Sigmoid colon (tissue), 3 donors: ENCODE data around the gene TSPAN9.

Source experiments
- CTCF ChIP-seq, 4 experiments: fragments of 450-650 bp in 3 of 4; fragments of 200-600 bp in 1 of 4; IDR thresholded peaks; one replicate each; pipeline ENCODE4 v1.5.1; 2016 to 2019; ENCODE audit warnings: antibody characterized with exemption in 4 of 4, mild to moderate bottlenecking in 3 of 4, moderate library complexity in 2 of 4
- POLR2A ChIP-seq, 2 donors: fragments of 450-650 bp; IDR thresholded peaks; one replicate each; pipeline ENCODE4 v1.6.1; 2016; ENCODE audit warnings: antibody characterized with exemption in 2 of 2, mild to moderate bottlenecking in 2 of 2, moderate library complexity in 2 of 2

- TF ChIP-seq CTCF (IDR thresholded peaks at IDR 0.05): no peak
- no peak for TF ChIP-seq POLR2A (IDR thresholded peaks at IDR 0.05)
Measured at GRCh38 chr12:3071107-3071506, 6.1 kb upstream of the TSPAN9 start.
